IgD-negative memory B cell (primary cell): Measurements from ENCODE around the gene IQGAP1. TPM values are rescaled to one million over a fixed set of nuclear protein-coding genes. Genes with fewer than 3 reads are reported as not detected.
A peak's percentile ranks its signal among the peaks of the same experiment; 100 is the strongest.
"Not testable (repeated sequence)": the region's sequence is repeated elsewhere in the genome, so short reads cannot be mapped to it uniquely, and the experiment has no call there.

Experiments used
- H3K27ac Mint-ChIP-seq, 3 donors: one replicate each; pipeline ENCODE4 v1.8.0; 2020 to 2022; ENCODE audit warnings: mild to moderate bottlenecking in 3 of 3, mixed read lengths in 3 of 3, moderate library complexity in 1 of 3
- H3K27me3 Mint-ChIP-seq: one replicate; pipeline ENCODE4 v1.8.0; 2021; ENCODE audit warnings: mixed read lengths
- H3K36me3 Mint-ChIP-seq: one replicate; pipeline ENCODE4 v1.8.0; 2020; ENCODE audit warnings: mild to moderate bottlenecking, mixed read lengths
- H3K4me1 Mint-ChIP-seq, 3 donors: one replicate each; pipeline ENCODE4 v1.8.0; 2020 to 2022; ENCODE audit warnings: mixed read lengths in 3 of 3, mild to moderate bottlenecking in 1 of 3
- H3K4me3 Mint-ChIP-seq, 4 donors: one replicate each; pipeline ENCODE4 v1.8.0; 2020 to 2022; ENCODE audit warnings: mild to moderate bottlenecking in 4 of 4, mixed read lengths in 4 of 4, moderate library complexity in 3 of 4
- H3K9me3 Mint-ChIP-seq, 3 donors: one replicate each; pipeline ENCODE4 v1.8.0; 2020 to 2021; ENCODE audit warnings: mixed read lengths in 3 of 3, mild to moderate bottlenecking in 1 of 3
- polyA plus RNA-seq: library from polyadenylated mRNA; unstranded; fragments of 300-500 nt; fragmentation: Illumina TruSeq; gene quantifications from one replicate; pipeline ENCODE4 v1.2.3, GENCODE V29; 2021

The IQGAP1 gene
- polyA plus RNA-seq, 1 donor from 2014 or later, result 136 TPM

DNA sequence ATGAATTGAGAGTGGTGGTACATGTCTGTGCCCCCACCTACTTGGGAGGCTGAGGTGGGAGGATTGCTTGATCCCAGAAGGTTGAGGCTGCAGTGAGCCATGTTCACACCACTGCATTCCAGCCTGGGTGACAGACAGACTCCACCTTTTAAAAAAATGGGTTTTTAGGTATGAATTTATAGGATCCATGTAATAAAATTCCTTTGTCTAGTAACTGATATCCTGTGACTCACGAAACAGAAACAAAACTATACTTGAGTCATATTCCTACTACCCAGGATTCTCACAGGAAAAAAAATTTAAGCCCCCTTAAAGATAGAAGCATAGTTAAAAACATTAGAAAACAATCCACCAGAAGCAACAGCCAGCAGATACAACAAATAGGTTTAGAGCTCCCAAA lies 131.6 kb downstream of the IQGAP1 start:
- H3K36me3 Mint-ChIP-seq, result peaks cover 2% of the 10 kb centered on the region
- H3K9me3 Mint-ChIP-seq, result no peaks in the 10 kb centered on the region
- no peaks in the 10 kb centered on the region for H3K27me3 Mint-ChIP-seq
- no peak overlapping the region for H3K4me3 Mint-ChIP-seq
- peaks cover 0 to 8% (median 2%) of the 10 kb centered on the region in 3 donors for H3K4me1 Mint-ChIP-seq
- H3K27ac Mint-ChIP-seq, result peak overlapping the region in 1 of 3 donors; percentile 35

- Mint-ChIP-seq H3K4me3 (no peak overlapping the region), H3K4me1 (peaks cover 0 to 8% (median 2%) of the 10 kb centered on the region in 3 donors), H3K27ac (no peak overlapping the region)
Observed at GRCh38 chr15:90520365-90520764, 132.3 kb downstream of the IQGAP1 start.

DNA sequence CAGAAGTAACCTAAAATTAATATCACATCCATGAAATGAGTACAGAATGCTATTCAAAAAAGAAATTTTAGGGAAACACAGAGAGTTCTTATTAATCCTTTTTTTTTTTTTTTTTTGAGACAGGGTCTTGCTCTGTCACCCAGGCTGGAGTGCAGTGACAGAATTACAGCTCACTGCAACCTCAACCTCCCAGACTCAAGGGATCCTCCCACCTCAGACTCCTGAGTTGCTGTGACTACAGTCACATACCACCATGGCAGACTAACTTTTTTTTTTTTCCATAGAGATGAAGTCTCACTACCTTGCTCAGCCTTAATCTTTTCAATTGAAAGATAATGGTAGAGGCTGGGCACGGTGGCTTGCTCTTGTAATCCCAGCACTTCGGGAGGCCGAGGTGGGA lies 135.3 kb downstream of the IQGAP1 start:
- Mint-ChIP-seq H3K9me3 (no peaks in the 10 kb centered on the region), H3K27ac (no peak overlapping the region), H3K4me1 (peaks cover 2 to 6% (median 2%) of the 10 kb centered on the region in 3 donors), H3K36me3 (peaks cover 2% of the 10 kb centered on the region), H3K4me3 (no peak overlapping the region), H3K27me3 (no peaks in the 10 kb centered on the region)

More at GRCh38 chr15:90520365-90520764, 132.3 kb downstream of the IQGAP1 start:
- Mint-ChIP-seq H3K36me3 (peaks cover 2% of the 10 kb centered on the region), H3K9me3 (no peaks in the 10 kb centered on the region), H3K27me3 (no peaks in the 10 kb centered on the region)

DNA sequence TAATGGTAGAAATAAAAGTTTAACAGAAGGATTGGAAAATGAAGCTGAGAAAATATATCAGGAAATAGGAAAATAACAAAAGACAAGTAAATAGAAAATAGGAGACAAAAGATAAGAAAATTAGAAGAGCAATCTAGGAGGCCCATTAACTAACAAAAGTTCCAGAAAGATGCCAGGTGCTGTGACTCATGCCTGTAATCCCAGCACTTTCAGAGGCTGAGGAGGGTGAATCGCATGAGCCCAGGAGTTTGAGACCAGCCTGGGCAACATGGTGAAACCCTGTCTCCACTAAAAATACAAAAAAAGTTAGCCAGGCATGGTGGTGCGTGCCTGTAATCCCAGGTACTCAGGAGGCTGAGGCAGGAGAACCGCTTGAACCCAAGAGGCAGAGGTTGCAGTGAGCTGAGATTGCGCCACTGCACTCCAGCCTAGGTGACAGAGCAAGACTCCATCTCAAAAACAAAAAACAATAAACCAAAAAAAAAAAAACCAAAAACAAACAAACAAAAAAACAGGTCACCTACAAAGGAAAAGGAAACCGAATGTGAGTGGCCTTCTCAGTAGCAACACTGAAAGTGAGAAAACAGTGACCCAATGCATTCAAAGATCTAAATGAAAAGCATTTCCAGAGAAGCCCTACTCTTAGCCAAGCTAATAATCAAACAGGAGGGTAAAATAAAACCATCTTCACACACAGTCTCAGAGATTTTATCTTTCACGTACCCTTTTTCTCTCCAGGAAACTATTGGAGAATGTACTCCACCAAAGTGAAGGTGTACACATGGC lies 136.2 kb downstream of the IQGAP1 start:
- H3K4me3 Mint-ChIP-seq, result peak overlapping the region in 2 of 4 donors; percentile 38 to 68
- not testable (repeated sequence) for H3K9me3 Mint-ChIP-seq, H3K27me3 Mint-ChIP-seq

DNA sequence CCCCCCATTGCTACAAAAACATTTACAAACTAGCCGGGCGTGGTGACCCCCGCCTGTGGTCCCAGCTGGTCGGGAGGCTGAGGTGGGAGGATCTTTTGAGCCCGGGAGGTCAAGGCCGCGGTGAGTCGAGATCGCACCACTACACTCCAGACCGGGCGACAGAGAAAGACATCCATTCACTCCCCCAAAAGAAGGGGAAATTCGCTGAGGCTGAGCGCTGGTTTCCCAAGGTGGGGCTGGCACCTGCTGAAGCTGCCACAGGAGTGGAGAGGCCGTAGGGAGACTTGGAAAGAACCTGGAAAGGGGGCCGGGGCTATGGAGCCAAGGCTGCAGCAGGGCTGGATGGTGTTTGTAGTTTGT lies 140.9 kb downstream of the IQGAP1 start:
- H3K27me3 Mint-ChIP-seq, result no peaks in the 10 kb centered on the region
- H3K27ac Mint-ChIP-seq, result peak overlapping the region in 2 of 3 donors; percentile 3 to 67
- peaks cover 22 to 34% (median 28%) of the 10 kb centered on the region in 3 donors for H3K4me1 Mint-ChIP-seq
- no peaks in the 10 kb centered on the region for H3K9me3 Mint-ChIP-seq
- H3K4me3 Mint-ChIP-seq, result peak overlapping the region; percentile 72 to 98 (median 93)
- no peaks in the 10 kb centered on the region for H3K36me3 Mint-ChIP-seq

More for the DNA sequence above, 136.2 kb downstream of the IQGAP1 start:
- H3K36me3 Mint-ChIP-seq, H3K4me1 Mint-ChIP-seq: not testable (repeated sequence)
- H3K27ac Mint-ChIP-seq, result peak overlapping the region in 1 of 3 donors; percentile 85

DNA sequence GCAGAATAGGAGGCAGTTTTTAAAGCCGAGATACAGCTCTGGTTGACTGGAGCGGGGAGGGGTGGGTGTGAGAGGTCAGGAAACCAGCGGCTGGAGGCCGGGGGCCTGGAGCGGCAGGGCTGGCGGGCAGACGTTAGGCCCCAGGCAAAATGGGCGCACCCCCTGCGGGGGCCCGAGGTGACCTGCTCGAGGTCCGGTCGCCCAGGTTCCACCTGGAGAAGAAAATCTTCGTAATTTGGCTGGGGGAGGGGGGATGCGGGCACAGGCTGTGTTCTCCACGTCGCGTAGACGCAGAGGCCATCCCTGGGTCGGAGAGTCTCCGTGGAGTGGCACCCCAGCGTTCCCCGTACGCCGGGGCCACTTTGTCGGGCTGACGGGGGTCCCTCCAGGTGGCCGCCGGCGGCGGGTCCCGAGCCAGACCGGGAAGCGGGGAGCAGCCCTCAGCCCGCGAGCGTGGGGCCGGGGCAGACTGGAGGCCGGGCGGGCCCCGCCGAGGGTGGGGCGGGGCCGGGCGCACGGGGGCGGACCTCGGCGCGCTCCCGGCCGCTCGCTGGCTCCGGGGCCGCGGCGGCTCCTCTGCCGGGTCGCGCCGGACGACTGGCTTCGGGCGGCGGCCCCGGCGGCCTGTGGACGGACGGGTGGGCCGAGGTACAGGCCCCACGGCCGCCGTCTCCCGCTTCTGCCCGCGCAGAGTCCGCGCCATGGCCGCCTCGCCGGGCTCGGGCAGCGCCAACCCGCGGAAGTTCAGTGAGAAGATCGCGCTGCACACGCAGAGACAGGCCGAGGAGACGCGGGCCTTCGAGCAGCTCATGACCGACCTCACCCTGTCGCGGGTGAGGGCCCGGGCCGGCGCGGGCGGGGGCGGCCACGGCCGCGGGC lies 141.6 kb downstream of the IQGAP1 start, which contains the start of gene CRTC3:
TSS of gene CRTC3 (plus strand) at position 553 of the 879 bp plus-strand sequence. CDS start at position 702, 149 bp downstream.
- Mint-ChIP-seq H3K27me3 (no peaks in the 10 kb centered on the region), H3K27ac (peak within 1 kb of the TSS; percentile 13 to 67 (median 54)), H3K9me3 (no peaks in the 10 kb centered on the region), H3K36me3 (no peaks in the 10 kb centered on the region), H3K4me3 (peak within 1 kb of the TSS; percentile 88 to 98 (median 96)), H3K4me1 (peaks cover 27 to 37% (median 31%) of the 10 kb centered on the region in 3 donors)

- Mint-ChIP-seq H3K36me3 (no peaks in the 10 kb centered on the region), H3K27ac (peak overlapping the region in 2 of 3 donors; percentile 13 to 54), H3K4me1 (peaks cover 30 to 39% (median 36%) of the 10 kb centered on the region in 3 donors), H3K9me3 (no peaks in the 10 kb centered on the region), H3K27me3 (no peaks in the 10 kb centered on the region), H3K4me3 (peak overlapping the region; percentile 88 to 98 (median 96))
Observed at GRCh38 chr15:90530250-90531051, 142.4 kb downstream of the IQGAP1 start.

GRCh38 chr15:90531147-90531546 lies 143.1 kb downstream of the IQGAP1 start:
- Mint-ChIP-seq H3K9me3 (no peaks in the 10 kb centered on the region), H3K4me1 (peaks cover 30 to 44% (median 41%) of the 10 kb centered on the region in 3 donors), H3K36me3 (no peaks in the 10 kb centered on the region), H3K27ac (peak overlapping the region in 1 of 3 donors; percentile 80), H3K4me3 (peak overlapping the region; percentile 88 to 98 (median 96)), H3K27me3 (no peaks in the 10 kb centered on the region)

DNA sequence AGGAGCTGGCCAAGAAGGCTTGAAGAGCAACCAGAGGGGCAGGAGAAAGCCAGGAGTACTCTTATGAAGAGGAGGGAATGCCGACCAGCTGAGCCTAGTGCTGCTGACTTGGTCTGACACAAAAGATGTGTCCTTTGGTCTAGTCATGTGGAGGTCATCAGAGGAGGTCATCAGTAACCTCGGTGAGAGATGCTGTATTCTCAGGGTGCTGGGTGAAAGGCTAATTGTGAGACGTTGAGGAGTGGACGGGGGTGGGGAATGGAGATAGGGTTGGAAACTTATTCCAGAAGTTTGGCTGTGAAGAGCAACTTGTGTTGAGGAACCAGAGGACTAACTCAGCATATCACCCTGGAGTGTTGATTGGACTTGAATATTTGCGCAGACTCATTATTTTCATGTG lies 147.2 kb downstream of the IQGAP1 start:
- peak overlapping the region in 1 of 3 donors; percentile 7 for H3K27ac Mint-ChIP-seq
- peak overlapping the region in 1 of 4 donors; percentile 46 for H3K4me3 Mint-ChIP-seq

GRCh38 chr15:90539789-90540188 lies 151.7 kb downstream of the IQGAP1 start:
- Mint-ChIP-seq H3K4me3 (peak overlapping the region in 2 of 4 donors; percentile 1 to 84), H3K9me3 (no peaks in the 10 kb centered on the region), H3K27me3 (no peaks in the 10 kb centered on the region), H3K36me3 (no peaks in the 10 kb centered on the region), H3K4me1 (peaks cover 1 to 28% (median 11%) of the 10 kb centered on the region in 3 donors), H3K27ac (peak overlapping the region in 1 of 3 donors; percentile 41)

More for the DNA sequence above, 147.2 kb downstream of the IQGAP1 start:
- Mint-ChIP-seq H3K27me3 (no peaks in the 10 kb centered on the region), H3K9me3 (no peaks in the 10 kb centered on the region), H3K36me3 (no peaks in the 10 kb centered on the region), H3K4me1 (peaks cover 29 to 54% (median 42%) of the 10 kb centered on the region in 3 donors)

DNA sequence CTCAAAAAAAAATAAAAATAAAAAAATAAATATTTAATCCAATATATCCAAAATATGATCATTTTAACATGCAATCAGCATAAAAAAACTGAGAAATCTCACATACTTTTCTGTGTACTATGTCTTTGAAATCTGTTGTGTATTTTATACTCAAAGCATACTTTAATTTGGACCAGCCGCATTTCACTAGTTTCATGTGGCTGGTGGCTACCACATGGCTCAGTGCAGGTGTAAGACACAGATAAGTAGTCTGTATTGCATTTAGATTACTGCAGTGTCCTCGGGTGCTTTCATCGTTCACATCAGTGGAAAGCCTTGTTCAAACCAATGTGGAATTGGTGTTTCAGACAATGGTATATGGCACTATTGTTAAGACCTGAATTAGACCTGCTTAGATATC lies 152.7 kb downstream of the IQGAP1 start:
- Mint-ChIP-seq H3K27me3 (no peaks in the 10 kb centered on the region), H3K27ac (no peak overlapping the region), H3K36me3 (no peaks in the 10 kb centered on the region), H3K4me3 (no peak overlapping the region), H3K9me3 (no peaks in the 10 kb centered on the region), H3K4me1 (peaks cover 0 to 24% (median 6%) of the 10 kb centered on the region in 3 donors)

GRCh38 chr15:90545095-90545494 lies 157.1 kb downstream of the IQGAP1 start:
- H3K27ac Mint-ChIP-seq, result peak overlapping the region in 1 of 3 donors; percentile 50
- H3K4me1 Mint-ChIP-seq, result peaks cover 7 to 17% (median 8%) of the 10 kb centered on the region in 3 donors
- no peaks in the 10 kb centered on the region for H3K9me3 Mint-ChIP-seq

DNA sequence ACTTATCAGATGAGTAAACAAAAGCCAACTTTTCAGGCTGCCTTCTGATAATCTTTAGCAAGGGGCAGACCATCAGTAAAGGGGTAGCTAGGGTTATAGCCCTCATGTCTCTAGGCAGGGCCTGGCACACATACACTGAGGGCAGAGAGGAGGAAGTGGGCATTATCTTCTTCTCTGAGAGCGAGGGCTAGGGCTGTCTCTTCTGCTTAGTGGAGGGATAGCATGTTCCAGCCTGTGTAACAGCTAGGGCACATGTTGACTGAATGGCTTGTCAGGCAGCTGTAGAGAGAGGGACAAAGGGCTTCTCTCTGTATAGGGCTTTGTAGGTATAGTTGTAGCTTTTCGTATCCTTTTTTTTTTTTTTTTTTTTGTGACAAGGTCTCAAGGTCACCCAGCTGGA lies 159.5 kb downstream of the IQGAP1 start:
- Mint-ChIP-seq H3K4me1 (peaks cover 18 to 31% (median 25%) of the 10 kb centered on the region in 3 donors), H3K27me3 (no peaks in the 10 kb centered on the region), H3K9me3 (no peaks in the 10 kb centered on the region), H3K27ac (no peak overlapping the region), H3K4me3 (no peak overlapping the region), H3K36me3 (peaks cover 2% of the 10 kb centered on the region)

More at GRCh38 chr15:90545095-90545494, 157.1 kb downstream of the IQGAP1 start:
- no peaks in the 10 kb centered on the region for H3K27me3 Mint-ChIP-seq
- H3K4me3 Mint-ChIP-seq, result no peak overlapping the region
- peaks cover 2% of the 10 kb centered on the region for H3K36me3 Mint-ChIP-seq

DNA sequence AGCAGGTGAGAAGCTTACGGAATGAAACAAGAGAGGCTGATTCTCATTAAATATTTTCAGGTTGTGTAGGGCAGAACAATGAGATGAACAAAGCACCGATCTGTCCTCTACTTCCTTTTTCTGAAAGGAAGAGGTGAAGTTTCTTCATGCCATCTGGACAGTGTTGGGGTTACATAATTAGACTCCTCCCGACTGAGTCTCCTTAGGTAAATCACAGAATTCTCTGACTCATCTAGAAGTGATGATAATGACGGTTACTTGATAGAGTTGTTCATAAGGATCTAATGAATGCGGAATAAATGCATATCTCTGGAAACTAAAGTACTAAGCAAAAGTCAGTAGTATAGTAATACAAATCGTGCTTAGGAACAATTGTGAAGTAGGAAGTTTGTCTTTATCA lies 162.9 kb downstream of the IQGAP1 start:
- Mint-ChIP-seq H3K27ac (peak overlapping the region; percentile 30 to 74 (median 73)), H3K36me3 (peaks cover 2% of the 10 kb centered on the region), H3K9me3 (no peaks in the 10 kb centered on the region), H3K4me1 (peaks cover 28 to 33% (median 31%) of the 10 kb centered on the region in 3 donors), H3K4me3 (peak overlapping the region in 3 of 4 donors; percentile 48 to 87 (median 79)), H3K27me3 (no peaks in the 10 kb centered on the region)
